H1 (cell line): ENCODE measurements around the gene GPT2. TPM values are rescaled to one million over a fixed set of nuclear protein-coding genes. Genes with fewer than 3 reads are reported as not detected.

Experiments
- CTCF ChIA-PET: fragments of 300-600 bp; sonication (Branson Sonifier 250); formaldehyde crosslinking; loops from one replicate; lab custom pipeline; 2021; ENCODE audit not compliant: partially characterized antibody; lab: Charles Lee
- POLR2A ChIA-PET: fragments of 300-600 bp; sonication (Branson Sonifier 250); formaldehyde crosslinking; loops from one replicate; lab custom pipeline; 2021; ENCODE audit warnings: inconsistent platforms; ENCODE audit not compliant: partially characterized antibody; lab: Charles Lee
- DNase-seq, 2 experiments: peaks; one replicate each; pipeline versions ENCODE4 v3.0.0 to v3.0.0-alpha.2; 2010 to 2022; ENCODE audit warnings: low spot score in 2 of 2, low read depth in 1 of 2, mixed read lengths in 1 of 2
- FAIRE-seq: peaks from 2 replicates; lab custom pipeline; 2011; peaks lifted over from hg19 to GRCh38; lab: Jason Lieb, UNC
- H2AFZ ChIP-seq: 2 replicates; pipeline ENCODE4 v1.8.1; 2012; ENCODE audit warnings: low read length, inconsistent platforms
- H2AK5ac ChIP-seq: 2 replicates; pipeline ENCODE4 v1.6.1; 2013; ENCODE audit warnings: low read depth, low read length
- H2BK120ac ChIP-seq: replicated peaks from 2 replicates; pipeline ENCODE3; 2013; ENCODE audit warnings: low read depth, low read length, inconsistent platforms
- H2BK12ac ChIP-seq: 2 replicates; pipeline ENCODE4 v1.6.1; 2013; ENCODE audit warnings: low read depth, low read length
- H2BK15ac ChIP-seq: 2 replicates; pipeline ENCODE4 v1.6.1; 2013; ENCODE audit warnings: low read length
- H2BK20ac ChIP-seq: 2 replicates; pipeline ENCODE4 v1.6.1; 2013; ENCODE audit warnings: low read length
- H2BK5ac ChIP-seq: 2 replicates; pipeline ENCODE4 v1.6.1; 2013; ENCODE audit warnings: low read depth, low read length
- H3K14ac ChIP-seq: 2 replicates; pipeline ENCODE4 v1.6.1; 2013; ENCODE audit warnings: inconsistent platforms; ENCODE audit not compliant: insufficient read length
- H3K18ac ChIP-seq: 2 replicates; pipeline ENCODE4 v1.6.1; 2013; ENCODE audit warnings: low read length; ENCODE audit errors: extremely low read depth
- H3K23ac ChIP-seq: 2 replicates; pipeline ENCODE4 v1.6.1; 2013; ENCODE audit warnings: inconsistent platforms; ENCODE audit not compliant: insufficient read length
- H3K23me2 ChIP-seq: 2 replicates; pipeline ENCODE4 v1.6.1; 2013; ENCODE audit warnings: low read depth, low read length
- H3K27ac ChIP-seq: 2 replicates; pipeline ENCODE4 v1.6.1; 2011; ENCODE audit warnings: low read depth, low read length, inconsistent platforms
- H3K27me3 ChIP-seq, 4 experiments: replicated peaks in 1 of 4; 1 replicate in 1 of 4; 2 replicates in 3 of 4; pipeline versions ENCODE4 v1.6.1 to v1.8.1; 2011 to 2013; ENCODE audit warnings: low read length in 3 of 4, mild to moderate bottlenecking in 3 of 4, inconsistent platforms in 2 of 4, mixed read lengths in 2 of 4, moderate library complexity in 1 of 4; ENCODE audit not compliant: control insufficient read depth in 3 of 4, insufficient read depth in 3 of 4; ENCODE audit errors: extremely low read depth in 1 of 4
- H3K36me3 ChIP-seq, 4 experiments: 2 replicates each; pipeline versions ENCODE4 v1.6.1 to v1.8.1; 2011 to 2013; ENCODE audit warnings: mild to moderate bottlenecking in 4 of 4, low read length in 3 of 4, moderate library complexity in 2 of 4, control low read depth in 1 of 4, inconsistent platforms in 1 of 4; ENCODE audit not compliant: insufficient read depth in 4 of 4, control insufficient read depth in 2 of 4
- H3K4ac ChIP-seq: replicated peaks from 2 replicates; pipeline ENCODE3; 2013; ENCODE audit warnings: low read length, low read depth, mixed read lengths, inconsistent platforms; ENCODE audit not compliant: insufficient read length
- H3K4me1 ChIP-seq, 4 experiments: replicated peaks in 1 of 4; 1 replicate in 1 of 4; 2 replicates in 3 of 4; pipeline versions ENCODE4 v1.6.1 to v1.8.1; 2011 to 2013; ENCODE audit warnings: low read length in 3 of 4, inconsistent platforms in 2 of 4, mixed read lengths in 1 of 4; ENCODE audit not compliant: insufficient read depth in 4 of 4, control insufficient read depth in 3 of 4
- H3K4me2 ChIP-seq, 2 experiments: 2 replicates each; pipeline versions ENCODE4 v1.6.1 to v1.8.1; 2011 to 2013; ENCODE audit warnings: low read depth in 2 of 2, low read length in 2 of 2, control low read depth in 1 of 2, inconsistent platforms in 1 of 2, mild to moderate bottlenecking in 1 of 2; ENCODE audit not compliant: insufficient read depth in 1 of 2
- H3K4me3 ChIP-seq, 4 experiments: fragments of 200-600, 300-600 bp in 1 of 4; sonication (generic), shearing (Covaris generic), sonication (Bioruptor Twin) in 1 of 4; 2 replicates each; pipeline versions ENCODE4 v1.5.1 to v1.8.1; 2011 to 2016; ENCODE audit warnings: low read length in 4 of 4, low read depth in 3 of 4, control low read depth in 2 of 4, inconsistent platforms in 2 of 4, mild to moderate bottlenecking in 2 of 4, mixed read lengths in 1 of 4, moderate library complexity in 1 of 4; ENCODE audit not compliant: insufficient read depth in 2 of 4; ENCODE audit errors: extremely low read depth in 1 of 4
- H3K56ac ChIP-seq: replicated peaks from 2 replicates; pipeline ENCODE3; 2013; ENCODE audit warnings: low read depth, mild to moderate bottlenecking, mixed read lengths, low read length, inconsistent platforms; ENCODE audit not compliant: insufficient read length
- H3K79me1 ChIP-seq: 2 replicates; pipeline ENCODE4 v1.6.1; 2013; ENCODE audit warnings: low read depth, low read length, control low read depth
- H3K79me2 ChIP-seq, 2 experiments: 2 replicates each; pipeline versions ENCODE4 v1.6.1 to v1.8.1; 2012 to 2013; ENCODE audit warnings: low read length in 2 of 2, mild to moderate bottlenecking in 2 of 2, inconsistent platforms in 1 of 2; ENCODE audit not compliant: insufficient read depth in 2 of 2, control insufficient read depth in 1 of 2
- H3K9ac ChIP-seq, 4 experiments: replicated peaks in 1 of 4; 1 replicate in 1 of 4; 2 replicates in 3 of 4; pipeline versions ENCODE4 v1.6.1 to v1.8.1; 2011 to 2013; ENCODE audit warnings: low read depth in 3 of 4, low read length in 3 of 4, control low read depth in 2 of 4, mild to moderate bottlenecking in 2 of 4, moderate library complexity in 2 of 4, inconsistent platforms in 1 of 4; ENCODE audit errors: extremely low read depth in 1 of 4
- H3K9me3 ChIP-seq, 2 experiments: 2 replicates each; pipeline versions ENCODE4 v1.6.1 to v1.8.1; 2012 to 2013; ENCODE audit warnings: mild to moderate bottlenecking in 2 of 2, moderate library complexity in 2 of 2, control low read depth in 1 of 2, inconsistent platforms in 1 of 2, low read depth in 1 of 2, low read length in 1 of 2, mixed read lengths in 1 of 2; ENCODE audit not compliant: insufficient read depth in 2 of 2
- H4K20me1 ChIP-seq, 2 experiments: replicated peaks in 1 of 2; 2 replicates each; pipeline versions ENCODE3 to v1.8.1; 2011 to 2013; ENCODE audit warnings: inconsistent platforms in 2 of 2, low read length in 2 of 2, mild to moderate bottlenecking in 1 of 2; ENCODE audit not compliant: insufficient read depth in 2 of 2, control insufficient read depth in 1 of 2
- H4K5ac ChIP-seq: 2 replicates; pipeline ENCODE4 v1.6.1; 2013; ENCODE audit warnings: low read length, low read depth, mixed read lengths, inconsistent platforms; ENCODE audit not compliant: insufficient read length
- H4K8ac ChIP-seq: 2 replicates; pipeline ENCODE4 v1.8.0; 2013; ENCODE audit warnings: mild to moderate bottlenecking, moderate library complexity, low read length, inconsistent platforms; ENCODE audit not compliant: insufficient read depth; ENCODE audit errors: extremely low read depth
- H4K91ac ChIP-seq: replicated peaks from 2 replicates; pipeline ENCODE3; 2013; ENCODE audit warnings: low read length, mixed read lengths, inconsistent platforms; ENCODE audit not compliant: insufficient read length
- CEBPB ChIP-seq: IDR thresholded peaks from 2 replicates; pipeline ENCODE4 v1.6.1; 2012; ENCODE audit warnings: low read depth, low read length
- WGBS, 2 experiments: shearing (Covaris generic) in 1 of 2; methylation state at CpG; one replicate each; pipeline versions ENCODE4 v1.1.6 to v1.1.7; 2013 to 2015; ENCODE audit warnings: low lambda C conversion rate in 2 of 2, mixed read lengths in 2 of 2, inconsistent platforms in 1 of 2, low coverage in 1 of 2, missing lambda C conversion rate in 1 of 2; ENCODE audit not compliant: insufficient replicate concordance in 2 of 2, insufficient coverage in 1 of 2, insufficient read length in 1 of 2; ENCODE audit errors: extremely low coverage in 1 of 2, missing lambda C conversion rate in 1 of 2; 5-methylcytosine and 5-hydroxymethylcytosine counted together
- polyA plus RNA-seq, 7 experiments: library from polyadenylated mRNA; depleted of rRNA in 3 of 7; stranded (reverse) in 5 of 7; unstranded in 2 of 7; fragments of >200 nt in 5 of 7; fragments of 200-250 nt in 2 of 7; gene quantifications; 1 replicate in 5 of 7; 2 replicates in 1 of 7; 4 replicates in 1 of 7; pipeline versions ENCODE4 v1.2.1 to v1.2.3, GENCODE V29; 2011 to 2013; ENCODE audit warnings: missing spikeins in 2 of 7, mixed read lengths in 2 of 7
- total RNA-seq: library from RNA; stranded (reverse); fragmentation: NEBNext Ultra II Directional; extraction: Animal tissue kit (Norgen Biotek cat#: 25700); gene quantifications from 2 replicates; pipeline ENCODE4 v1.2.1, GENCODE V29; 2021
- TF ChIP-seq, protein P1 (sequence below): IDR thresholded peaks from 2 replicates; pipeline ENCODE4 v1.6.1; 2011; ENCODE audit warnings: low read length, improper control_type of control experiment

GPT2 gene
- total and polyA plus RNA-seq, 2 of the 8 experiments (the other 6 are each of a cell fraction or from before 2014, with no cell fraction given): 71.6 to 94.1 TPM

DNA sequence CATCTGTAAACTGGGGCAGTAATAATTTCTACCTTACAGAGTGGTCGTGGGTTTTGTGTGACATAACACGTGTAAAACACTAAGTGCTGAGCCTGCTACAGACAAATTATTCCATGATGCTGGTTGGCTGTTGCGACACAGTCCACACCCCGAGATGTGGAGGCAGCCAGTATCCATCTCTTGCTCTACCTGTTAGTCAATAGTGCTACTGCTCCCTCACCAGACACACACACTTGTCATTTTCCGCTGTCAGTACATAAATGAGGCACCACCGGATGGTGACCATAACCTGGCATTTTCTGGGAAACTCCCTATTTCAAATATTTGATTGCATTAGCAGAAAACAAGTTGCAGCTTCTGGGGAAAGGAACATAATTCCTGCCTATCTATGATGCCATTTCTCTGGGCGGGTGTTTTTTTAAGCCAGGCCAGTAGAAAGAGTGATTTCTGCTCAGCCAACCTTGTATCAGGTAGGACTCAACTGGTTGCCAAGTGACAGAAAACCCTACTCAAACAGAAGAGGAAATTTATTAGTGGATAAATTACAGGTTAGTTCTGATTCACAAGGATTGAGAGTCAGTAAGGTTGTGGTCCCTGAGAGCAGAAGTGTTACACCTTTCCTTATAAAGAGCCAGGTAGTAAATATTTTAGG, 65.2 kb downstream of the GPT2 start:
- no peak overlapping the region for H2BK12ac ChIP-seq
- no peak overlapping the region for H3K4ac ChIP-seq
- no peaks in the 10 kb centered on the region for H4K20me1 ChIP-seq
- H3K9ac ChIP-seq: no peak overlapping the region
- H3K23ac ChIP-seq: no peak overlapping the region
- H3K56ac ChIP-seq: no peak overlapping the region
- H3K27ac ChIP-seq: no peak overlapping the region
- H4K5ac ChIP-seq: no peak overlapping the region
- H2BK20ac ChIP-seq: no peak overlapping the region
- DNase-seq (no peak), FAIRE-seq (no peak)
- no peak overlapping the region for H3K14ac ChIP-seq
- H3K4me3 ChIP-seq: no peak overlapping the region
- H2BK15ac ChIP-seq: no peak overlapping the region
- no peak overlapping the region for H3K4me2 ChIP-seq
- no peak overlapping the region for H3K18ac ChIP-seq
- H3K79me2 ChIP-seq: no peaks in the 10 kb centered on the region
- POLR2A ChIA-PET: interaction anchor here (1.8 to 2.1 kb wide), 2 partner anchors 15 to 23 kb away, joined by 5 to 6 read pairs; no protein-coding TSS in a partner anchor
- H4K8ac ChIP-seq: no peak overlapping the region
- no peaks in the 10 kb centered on the region for H3K23me2 ChIP-seq
- H3K4me1 ChIP-seq: no peaks in the 10 kb centered on the region
- H2AK5ac ChIP-seq: no peak overlapping the region
- H2AFZ ChIP-seq: no peak overlapping the region
- H3K9me3 ChIP-seq: no peaks in the 10 kb centered on the region
- no peak overlapping the region for H2BK120ac ChIP-seq
- H3K27me3 ChIP-seq: no peaks in the 10 kb centered on the region
- CTCF ChIA-PET: interaction anchor here (0.6 to 1.9 kb wide), 5 partner anchors 9 to 1201 kb away, joined by 3 to 6 read pairs (median 3); no protein-coding TSS in a partner anchor
- TF ChIP-seq, protein P1, sequence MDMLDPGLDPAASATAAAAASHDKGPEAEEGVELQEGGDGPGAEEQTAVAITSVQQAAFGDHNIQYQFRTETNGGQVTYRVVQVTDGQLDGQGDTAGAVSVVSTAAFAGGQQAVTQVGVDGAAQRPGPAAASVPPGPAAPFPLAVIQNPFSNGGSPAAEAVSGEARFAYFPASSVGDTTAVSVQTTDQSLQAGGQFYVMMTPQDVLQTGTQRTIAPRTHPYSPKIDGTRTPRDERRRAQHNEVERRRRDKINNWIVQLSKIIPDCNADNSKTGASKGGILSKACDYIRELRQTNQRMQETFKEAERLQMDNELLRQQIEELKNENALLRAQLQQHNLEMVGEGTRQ: no peak
- TF ChIP-seq CEBPB: 0 out of 2 replicates have a peak, but pooled peaks have one; percentile 13
- TF ChIP-seq, all 59 proteins: peak for 1
- H4K91ac ChIP-seq: no peak overlapping the region
- H2BK5ac ChIP-seq: no peak overlapping the region
- H3K36me3 ChIP-seq: no peaks in the 10 kb centered on the region; a peak in 1 of 8 replicates
- H3K79me1 ChIP-seq: no peaks in the 10 kb centered on the region
- WGBS, 2 experiments: 90% methylated on average over 7 of the region's 7 CpGs; no CpG with 5 or more reads in 1 of the 2 experiments
